Body of pancreas (tissue), 4 donors: ENCODE measurements around the gene B3GALT5. TPM values are rescaled to one million over a fixed set of nuclear protein-coding genes. Genes with fewer than 3 reads are reported as not detected.

Experiments
- ATAC-seq: fragments of 150-250 bp; one replicate; pipeline ENCODE4 v1.9.1; 2016
- DNase-seq, 4 donors: peaks; one replicate each; pipeline ENCODE4 v3.0.0-alpha.2; 2019
- H3K27ac ChIP-seq, 4 donors: fragments of 200-600 bp; sonication (generic); 1 replicate in 3 of 4; 2 replicates in 1 of 4; pipeline versions ENCODE4 v1.5.1 to v1.6.1; 2016 to 2019; ENCODE audit warnings: mild to moderate bottlenecking in 1 of 4, mixed read lengths in 1 of 4, moderate library complexity in 1 of 4
- H3K27me3 ChIP-seq, 2 donors: fragments of 200-600 bp; sonication (generic); one replicate each; pipeline ENCODE4 v1.6.0; 2016; ENCODE audit warnings: mild to moderate bottlenecking in 1 of 2
- H3K36me3 ChIP-seq, 2 donors: fragments of 200-600 bp; sonication (generic); replicated peaks in 1 of 2; 2 replicates each; pipeline ENCODE4 v1.5.1; 2016; ENCODE audit warnings: low read depth in 2 of 2; ENCODE audit not compliant: insufficient read depth in 1 of 2
- H3K4me1 ChIP-seq: fragments of 200-600 bp; sonication (generic); one replicate; pipeline ENCODE4 v1.6.0; 2016
- H3K4me3 ChIP-seq, 2 donors: fragments of 200-600 bp; sonication (generic); 1 replicate in 1 of 2; 2 replicates in 1 of 2; pipeline ENCODE4 v1.5.1; 2016 to 2019
- H3K9me3 ChIP-seq, 3 donors: fragments of 200-600 bp; sonication (generic); 1 replicate in 2 of 3; 2 replicates in 1 of 3; pipeline ENCODE4 v1.5.1; 2016
- POLR2A ChIP-seq, 3 donors: fragments of 450-650 bp; IDR thresholded peaks; one replicate each; pipeline ENCODE4 v1.6.1; 2016; ENCODE audit warnings: antibody characterized with exemption in 3 of 3, mild to moderate bottlenecking in 2 of 3
- WGBS, 2 donors: methylation state at CpG; one replicate each; pipeline ENCODE4 v1.1.5; 2017; 5-methylcytosine and 5-hydroxymethylcytosine counted together
- intact Hi-C: fragments of 100-400 bp; cut with DNase I; formaldehyde crosslinking; loops from one replicate; pipeline ENCODE4 v1.15.1; 2023
- total RNA-seq, 2 donors: library from RNA; depleted of rRNA; stranded (reverse); fragments of >200 nt; gene quantifications; one replicate each; pipeline ENCODE4 v1.1.0, GENCODE V29; 2016
- TF ChIP-seq, protein P1 (sequence below), 7 experiments: fragments of 450-650 bp in 4 of 7; fragments of 200-600 bp in 3 of 7; sonication (generic) in 3 of 7; IDR thresholded peaks; one replicate each; pipeline ENCODE4 v1.5.1; 2016 to 2019; ENCODE audit warnings: antibody characterized with exemption in 7 of 7

Gene B3GALT5
- total RNA-seq, 2 donors from 2014 or later = 4.9 to 5.6 TPM

DNA sequence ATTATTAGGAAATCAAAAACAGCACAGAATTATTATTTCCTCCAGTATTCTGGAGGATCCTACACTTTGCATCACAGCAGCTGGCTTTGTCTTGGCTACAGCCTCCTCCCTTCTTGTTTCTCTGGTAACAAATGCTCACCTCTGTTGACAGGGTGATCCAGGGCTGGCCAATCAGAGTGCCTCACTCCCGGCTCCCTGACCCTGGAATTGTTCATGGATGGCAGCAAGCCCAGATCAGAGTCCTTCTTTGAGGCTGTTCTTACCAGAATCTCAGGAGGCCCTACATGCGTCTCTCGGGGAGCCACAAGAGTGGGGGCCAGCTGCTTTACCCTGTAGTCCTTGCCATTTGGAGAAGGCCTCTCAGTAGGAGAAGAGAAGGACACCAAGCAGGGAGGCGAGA, 83.9 kb downstream of the B3GALT5 start:
- Histone ChIP-seq H3K9me3 (no peaks in the 10 kb centered on the region), H3K27me3 (no peaks in the 10 kb centered on the region), H3K4me3 (no peak overlapping the region), H3K36me3 (no peaks in the 10 kb centered on the region), H3K4me1 (peaks cover 13% of the 10 kb centered on the region), H3K27ac (peak overlapping the region in 1 of 4 donors; percentile 27)
- ATAC-seq (peak; percentile 99), DNase-seq (peak; percentile 75 to 88 (median 84))
- intact Hi-C loops = no loop called here
- 24 to 37% methylated on average over 3 to 4 of the region's 4 CpGs for WGBS, 2 donors
- TF ChIP-seq, protein P1, sequence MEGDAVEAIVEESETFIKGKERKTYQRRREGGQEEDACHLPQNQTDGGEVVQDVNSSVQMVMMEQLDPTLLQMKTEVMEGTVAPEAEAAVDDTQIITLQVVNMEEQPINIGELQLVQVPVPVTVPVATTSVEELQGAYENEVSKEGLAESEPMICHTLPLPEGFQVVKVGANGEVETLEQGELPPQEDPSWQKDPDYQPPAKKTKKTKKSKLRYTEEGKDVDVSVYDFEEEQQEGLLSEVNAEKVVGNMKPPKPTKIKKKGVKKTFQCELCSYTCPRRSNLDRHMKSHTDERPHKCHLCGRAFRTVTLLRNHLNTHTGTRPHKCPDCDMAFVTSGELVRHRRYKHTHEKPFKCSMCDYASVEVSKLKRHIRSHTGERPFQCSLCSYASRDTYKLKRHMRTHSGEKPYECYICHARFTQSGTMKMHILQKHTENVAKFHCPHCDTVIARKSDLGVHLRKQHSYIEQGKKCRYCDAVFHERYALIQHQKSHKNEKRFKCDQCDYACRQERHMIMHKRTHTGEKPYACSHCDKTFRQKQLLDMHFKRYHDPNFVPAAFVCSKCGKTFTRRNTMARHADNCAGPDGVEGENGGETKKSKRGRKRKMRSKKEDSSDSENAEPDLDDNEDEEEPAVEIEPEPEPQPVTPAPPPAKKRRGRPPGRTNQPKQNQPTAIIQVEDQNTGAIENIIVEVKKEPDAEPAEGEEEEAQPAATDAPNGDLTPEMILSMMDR (IDR thresholded peaks at IDR 0.05) = no peak
- TF ChIP-seq POLR2A (IDR thresholded peaks at IDR 0.05) = no peak

DNA sequence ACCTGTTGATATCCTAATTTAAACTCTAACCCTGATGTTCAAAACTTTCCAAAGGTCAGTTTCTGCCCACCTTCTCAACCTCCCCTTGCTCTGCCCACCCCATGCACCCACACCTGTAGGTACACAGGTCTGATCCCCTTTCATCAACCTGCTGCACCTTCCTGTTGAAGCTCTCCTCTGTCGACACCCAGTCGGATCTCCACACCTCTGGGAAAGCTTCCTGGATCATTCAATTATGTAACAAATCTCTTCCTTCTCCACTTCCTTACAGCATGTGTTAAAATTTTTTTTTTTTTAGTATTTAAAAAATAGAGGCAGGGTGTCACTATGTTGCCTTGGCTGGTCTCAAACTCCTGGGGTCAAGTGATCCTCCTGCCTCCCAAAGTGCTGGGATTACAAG, 87.6 kb downstream of the B3GALT5 start:
- Histone ChIP-seq H3K27me3 (no peaks in the 10 kb centered on the region), H3K4me3 (no peak overlapping the region), H3K36me3 (no peaks in the 10 kb centered on the region), H3K4me1 (peaks cover 23% of the 10 kb centered on the region), H3K27ac (no peak overlapping the region), H3K9me3 (no peaks in the 10 kb centered on the region)
- TF ChIP-seq POLR2A (IDR thresholded peaks at IDR 0.05) = no peak
- TF ChIP-seq, protein P1 (IDR thresholded peaks at IDR 0.05) = no peak
- intact Hi-C loops = no loop called here
- 68 to 74% methylated on average over 2 of the region's 2 CpGs for WGBS, 2 donors
- DNase-seq = no peak
- no peak for ATAC-seq

DNA sequence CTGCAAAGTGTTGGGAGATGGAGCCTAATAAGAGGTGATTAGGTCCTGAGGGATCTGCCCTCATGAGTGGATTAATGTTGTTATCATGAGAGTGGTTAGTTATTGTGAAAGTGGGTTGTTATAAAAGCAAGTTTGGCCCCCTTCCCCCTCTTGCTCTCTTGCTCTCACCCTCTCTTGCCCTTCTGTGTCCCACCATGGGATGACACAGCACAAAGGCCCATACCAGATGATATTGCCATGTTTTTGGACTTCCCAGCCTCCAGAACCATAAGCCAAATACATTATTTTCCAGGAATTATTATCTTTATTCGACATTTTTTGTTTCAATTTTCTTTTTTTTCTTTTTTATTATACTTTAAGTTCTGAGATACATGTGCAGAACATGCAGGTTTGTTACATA, 90.8 kb downstream of the B3GALT5 start:
- intact Hi-C loops = no loop called here
- TF ChIP-seq, protein P1 (IDR thresholded peaks at IDR 0.05) = no peak
- TF ChIP-seq POLR2A (IDR thresholded peaks at IDR 0.05) = no peak

DNA sequence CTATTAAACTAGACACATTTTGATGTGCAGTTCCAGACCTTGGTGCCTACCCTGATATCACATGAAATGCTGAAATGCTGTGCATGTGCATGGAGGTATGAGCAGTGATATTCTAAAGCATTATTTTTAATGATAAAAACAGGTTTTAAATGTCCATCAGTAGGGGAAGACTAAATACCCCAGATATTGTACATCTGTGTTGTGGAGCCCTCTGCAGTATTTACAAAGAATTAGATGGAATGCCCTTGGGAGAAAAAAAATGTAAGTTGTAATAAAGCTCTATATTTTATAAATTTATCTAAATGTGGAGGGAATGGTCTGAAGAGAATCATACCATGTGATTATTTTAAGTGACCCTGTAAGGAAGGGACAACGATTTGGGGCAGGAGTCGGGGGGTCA, 93.1 kb downstream of the B3GALT5 start:
- H3K9me3 ChIP-seq = no peaks in the 10 kb centered on the region
- TF ChIP-seq, protein P1 (IDR thresholded peaks at IDR 0.05) = peak in 5 of 7 experiments; percentile 15 to 46 (median 37)
- TF ChIP-seq POLR2A (IDR thresholded peaks at IDR 0.05) = no peak
- H3K27ac ChIP-seq = no peak overlapping the region
- intact Hi-C loops = no loop called here
- H3K27me3 ChIP-seq = no peaks in the 10 kb centered on the region
- 66 to 72% methylated on average over 2 of the region's 2 CpGs for WGBS, 2 donors
- H3K36me3 ChIP-seq = no peaks in the 10 kb centered on the region
- DNase-seq (no peak), ATAC-seq (no peak)
- peaks cover 11% of the 10 kb centered on the region for H3K4me1 ChIP-seq
- H3K4me3 ChIP-seq = no peak overlapping the region

More for the DNA sequence above, 90.8 kb downstream of the B3GALT5 start:
- Histone ChIP-seq H3K4me3 (no peak overlapping the region), H3K4me1 (peaks cover 11% of the 10 kb centered on the region), H3K9me3 (no peaks in the 10 kb centered on the region), H3K36me3 (no peaks in the 10 kb centered on the region), H3K27ac (no peak overlapping the region), H3K27me3 (no peaks in the 10 kb centered on the region)
- DNase-seq (no peak), ATAC-seq (no peak)
- 83 to 100% methylated on average over 1 of the region's 1 CpG for WGBS, 2 donors

DNA sequence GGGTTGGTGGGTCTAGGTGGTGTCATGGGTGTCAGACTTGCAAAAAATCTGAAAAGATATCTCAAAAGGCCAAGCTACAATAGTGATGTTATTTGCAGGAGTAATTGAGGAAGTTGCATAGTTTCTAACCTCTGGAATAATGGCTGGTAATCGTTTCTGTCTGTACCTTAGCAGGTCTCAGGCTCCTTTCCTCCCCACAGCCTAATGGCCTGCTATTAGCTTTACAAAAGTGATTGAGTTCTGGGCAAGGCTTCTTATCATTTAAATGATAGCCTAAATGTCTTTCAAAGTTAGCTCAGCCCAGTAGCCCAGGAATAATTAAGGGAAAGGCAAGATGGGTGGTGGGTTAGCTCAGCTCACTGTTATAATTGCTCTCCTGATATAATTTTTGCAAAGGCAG, 94.6 kb downstream of the B3GALT5 start:
- WGBS, 2 donors = 22 to 26% methylated on average over 1 of the region's 1 CpG
- Histone ChIP-seq H3K36me3 (no peaks in the 10 kb centered on the region), H3K9me3 (no peaks in the 10 kb centered on the region), H3K4me1 (peaks cover 4% of the 10 kb centered on the region), H3K27ac (no peak overlapping the region), H3K27me3 (no peaks in the 10 kb centered on the region), H3K4me3 (no peak overlapping the region)
- TF ChIP-seq POLR2A (IDR thresholded peaks at IDR 0.05) = no peak
- TF ChIP-seq, protein P1 (IDR thresholded peaks at IDR 0.05) = no peak
- no peak for DNase-seq
- intact Hi-C loops = no loop called here
- no peak for ATAC-seq
